ENCODE measurements around the gene TMEM63B.

Gene TMEM63B

DNA sequence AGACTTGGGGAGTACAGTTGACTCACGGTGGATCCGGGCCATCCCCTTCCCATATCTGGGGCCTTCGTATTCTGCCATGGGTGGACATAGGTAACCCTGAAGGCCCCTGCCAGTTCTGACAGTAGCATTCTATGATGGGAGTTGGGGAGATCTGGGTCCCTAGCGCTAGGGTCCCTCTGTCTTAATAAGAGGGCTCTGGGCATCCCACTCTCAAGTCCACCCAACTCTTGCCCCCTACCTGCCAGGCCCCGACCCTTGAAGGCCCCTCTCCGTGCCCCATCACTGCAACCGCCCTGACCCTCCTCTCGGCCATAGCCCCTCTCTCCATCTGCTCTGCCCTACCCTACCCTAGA is 24.7 kb downstream of the TMEM63B start:
- FAIRE-seq, result no peak
- DNase-seq (ENCODE audit: insufficient read length), result no peak
- TF ChIP-seq POLR2A (IDR thresholded peaks at IDR 0.05; ENCODE audit: low read depth, low read length), result no peak
- no peak for TF ChIP-seq POLR2AphosphoS5 (IDR thresholded peaks at IDR 0.05; ENCODE audit: low read depth, low read length)
- TF ChIP-seq TAF1 (IDR thresholded peaks at IDR 0.05; ENCODE audit: borderline replicate concordance, low read depth, low read length), result no peak

DNA sequence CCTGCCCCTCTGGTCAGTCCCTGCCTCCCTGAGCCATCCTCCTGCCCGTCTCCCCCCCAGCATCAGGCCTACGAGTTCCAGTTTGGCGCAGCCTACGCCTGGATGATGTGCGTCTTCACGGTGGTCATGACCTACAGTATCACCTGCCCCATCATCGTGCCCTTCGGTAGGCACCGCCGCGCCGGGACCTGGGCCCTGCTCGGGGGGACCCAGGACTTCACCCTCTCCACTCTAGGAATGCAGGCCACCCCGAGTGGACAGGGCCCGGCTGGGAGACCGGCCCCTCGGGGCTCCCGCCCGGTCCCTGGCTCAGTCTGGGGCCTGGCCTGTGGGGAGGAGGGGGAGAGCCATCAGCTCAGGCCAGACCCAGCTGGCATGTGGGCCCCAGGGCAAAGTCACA is 25.2 kb downstream of the TMEM63B start:
- FAIRE-seq, result no peak
- TF ChIP-seq POLR2AphosphoS5 (IDR thresholded peaks at IDR 0.05; ENCODE audit: low read depth, low read length) (no peak), POLR2A (IDR thresholded peaks at IDR 0.05; ENCODE audit: low read depth, low read length) (no peak), TAF1 (IDR thresholded peaks at IDR 0.05; ENCODE audit: borderline replicate concordance, low read depth, low read length) (no peak)
- DNase-seq (ENCODE audit: insufficient read length), result no peak

DNA sequence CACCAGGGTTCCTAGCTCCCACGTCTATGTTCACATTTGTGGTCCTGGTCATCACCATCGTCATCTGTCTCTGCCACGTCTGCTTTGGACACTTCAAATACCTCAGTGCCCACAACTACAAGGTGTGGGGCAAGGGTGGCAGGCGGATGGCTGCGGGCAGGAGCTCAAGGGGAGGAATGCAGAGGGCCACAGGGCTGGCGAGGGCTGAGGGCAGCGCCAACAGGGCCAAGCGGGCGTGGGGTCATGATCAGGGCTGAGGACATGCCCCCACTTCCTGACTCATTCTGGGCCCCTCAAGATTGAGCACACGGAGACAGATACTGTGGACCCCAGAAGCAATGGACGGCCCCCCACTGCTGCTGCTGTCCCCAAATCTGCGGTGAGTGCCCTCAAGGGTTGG is 26.7 kb downstream of the TMEM63B start:
- no peak for TF ChIP-seq TAF1 (IDR thresholded peaks at IDR 0.05; ENCODE audit: borderline replicate concordance, low read depth, low read length)
- no peak for TF ChIP-seq POLR2AphosphoS5 (IDR thresholded peaks at IDR 0.05; ENCODE audit: low read depth, low read length)
- no peak for TF ChIP-seq POLR2A (IDR thresholded peaks at IDR 0.05; ENCODE audit: low read depth, low read length)
- DNase-seq (ENCODE audit: insufficient read length), result no peak
- no peak for FAIRE-seq

DNA sequence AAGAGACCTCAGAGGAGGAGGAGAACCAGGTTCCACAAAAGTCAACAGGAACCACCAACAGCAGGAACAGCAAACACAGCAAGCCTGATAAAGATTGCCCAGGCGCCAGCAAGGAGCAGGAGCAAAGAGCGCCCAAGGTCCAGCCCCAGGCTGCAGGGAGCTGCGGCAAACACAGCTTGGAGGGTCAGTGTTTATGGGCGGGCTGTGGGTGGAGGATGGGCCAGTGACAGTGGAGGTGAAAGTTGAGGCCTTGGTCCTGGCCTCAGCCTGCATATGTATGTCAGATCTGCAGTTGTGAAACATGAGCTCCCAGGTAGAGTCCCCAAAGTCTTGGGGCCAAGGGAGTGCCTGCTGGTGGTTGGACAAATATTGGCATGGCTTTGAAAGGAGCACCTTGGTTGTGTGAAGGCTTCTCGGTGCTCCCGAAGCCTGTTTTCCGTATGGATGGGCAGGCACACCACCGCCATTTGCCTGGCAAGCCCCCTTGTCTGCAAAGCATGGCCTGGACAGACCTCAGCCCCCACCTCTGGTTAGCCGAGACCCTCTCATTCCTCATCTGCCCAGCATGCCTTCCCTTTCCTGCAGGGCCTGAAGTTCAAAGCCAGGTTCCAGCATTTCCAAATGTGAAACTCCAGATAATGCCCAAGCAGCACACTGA is 29.3 kb downstream of the TMEM63B start:
- no peak for FAIRE-seq

DNA sequence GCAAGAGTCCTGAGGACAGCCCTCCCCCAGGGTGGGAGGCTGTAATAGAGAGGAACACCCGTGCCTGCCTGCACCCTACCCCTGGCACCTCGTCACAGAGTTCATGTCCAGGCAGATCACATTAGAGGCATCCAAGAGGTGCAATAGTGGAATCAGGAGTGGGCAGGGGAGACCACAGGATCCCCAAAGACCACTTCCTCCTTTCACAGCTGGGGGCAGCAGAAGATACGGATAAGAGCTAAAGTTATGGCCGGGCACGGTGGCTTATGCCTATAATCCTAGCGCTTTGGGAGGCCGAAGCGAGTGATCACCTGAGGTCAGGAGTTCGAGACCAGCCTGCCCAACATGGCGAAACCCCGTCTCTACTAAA is 29.8 kb downstream of the TMEM63B start:
- DNase-seq (ENCODE audit: insufficient read length) (no peak), FAIRE-seq (no peak)
- TF ChIP-seq POLR2A (IDR thresholded peaks at IDR 0.05; ENCODE audit: low read depth, low read length) (no peak), POLR2AphosphoS5 (IDR thresholded peaks at IDR 0.05; ENCODE audit: low read depth, low read length) (no peak)

More for the DNA sequence above, 29.3 kb downstream of the TMEM63B start:
- no peak for DNase-seq (ENCODE audit: insufficient read length)
- no peak for TF ChIP-seq POLR2A (IDR thresholded peaks at IDR 0.05; ENCODE audit: low read depth, low read length)
- TF ChIP-seq POLR2AphosphoS5 (IDR thresholded peaks at IDR 0.05; ENCODE audit: low read depth, low read length), result no peak
- TF ChIP-seq TAF1 (IDR thresholded peaks at IDR 0.05; ENCODE audit: borderline replicate concordance, low read depth, low read length), result no peak

DNA sequence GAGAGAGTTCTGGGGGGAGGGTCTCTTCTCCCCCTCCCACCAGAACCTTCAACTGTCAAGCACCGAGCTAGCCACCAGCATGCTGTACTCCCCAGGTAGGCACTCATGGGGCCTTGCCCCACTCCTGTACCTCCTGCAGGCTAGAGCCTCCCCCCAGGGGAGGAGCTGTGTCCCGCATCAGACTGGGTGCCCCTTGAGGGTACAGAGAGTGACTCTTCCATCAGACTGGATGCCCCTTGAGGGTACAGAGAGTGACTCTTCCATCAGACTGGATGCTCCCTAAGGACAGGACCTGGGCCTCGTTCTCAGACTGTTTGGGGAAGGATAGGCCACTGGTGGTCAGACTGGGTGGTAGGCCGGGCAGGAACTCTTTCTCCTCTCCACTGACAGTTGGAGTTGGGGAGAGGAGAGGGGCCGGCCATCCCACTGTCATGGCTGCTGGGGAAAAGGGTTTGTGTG is 31.4 kb downstream of the TMEM63B start, which contains the start of gene CAPN11:
Gene CAPN11, plus strand, starts transcription at position 51 of the 459 bp plus-strand sequence. Its CDS starts 29 bp downstream, at position 80.
- TF ChIP-seq POLR2AphosphoS5 (IDR thresholded peaks at IDR 0.05; ENCODE audit: low read depth, low read length), result no peak
- TF ChIP-seq POLR2A (IDR thresholded peaks at IDR 0.05; ENCODE audit: low read depth, low read length), result no peak
- no peak for TF ChIP-seq TAF1 (IDR thresholded peaks at IDR 0.05; ENCODE audit: borderline replicate concordance, low read depth, low read length)
- no peak for DNase-seq (ENCODE audit: insufficient read length)
- FAIRE-seq, result no peak

DNA sequence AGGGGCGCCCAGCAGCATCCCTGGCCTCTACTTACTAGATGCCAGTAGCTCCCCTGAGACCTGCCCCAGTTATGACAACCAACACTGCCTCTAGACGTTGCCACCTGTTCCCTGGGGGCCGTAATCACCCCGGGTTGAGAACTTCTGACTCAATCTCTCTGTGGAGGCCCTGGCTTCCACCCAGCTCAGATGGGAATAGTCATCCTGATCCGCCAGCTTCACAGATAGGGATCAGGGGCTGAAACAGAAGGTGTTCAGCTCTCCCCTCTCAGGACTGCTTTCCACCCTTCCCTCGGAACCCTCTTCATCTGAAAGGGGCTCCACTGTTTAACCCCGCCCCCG is 34.6 kb downstream of the TMEM63B start:
- no peak for DNase-seq (ENCODE audit: insufficient read length)
- TF ChIP-seq TAF1 (IDR thresholded peaks at IDR 0.05; ENCODE audit: borderline replicate concordance, low read depth, low read length) (no peak), POLR2A (IDR thresholded peaks at IDR 0.05; ENCODE audit: low read depth, low read length) (no peak), POLR2AphosphoS5 (IDR thresholded peaks at IDR 0.05; ENCODE audit: low read depth, low read length) (no peak)
- FAIRE-seq, result no peak

DNA sequence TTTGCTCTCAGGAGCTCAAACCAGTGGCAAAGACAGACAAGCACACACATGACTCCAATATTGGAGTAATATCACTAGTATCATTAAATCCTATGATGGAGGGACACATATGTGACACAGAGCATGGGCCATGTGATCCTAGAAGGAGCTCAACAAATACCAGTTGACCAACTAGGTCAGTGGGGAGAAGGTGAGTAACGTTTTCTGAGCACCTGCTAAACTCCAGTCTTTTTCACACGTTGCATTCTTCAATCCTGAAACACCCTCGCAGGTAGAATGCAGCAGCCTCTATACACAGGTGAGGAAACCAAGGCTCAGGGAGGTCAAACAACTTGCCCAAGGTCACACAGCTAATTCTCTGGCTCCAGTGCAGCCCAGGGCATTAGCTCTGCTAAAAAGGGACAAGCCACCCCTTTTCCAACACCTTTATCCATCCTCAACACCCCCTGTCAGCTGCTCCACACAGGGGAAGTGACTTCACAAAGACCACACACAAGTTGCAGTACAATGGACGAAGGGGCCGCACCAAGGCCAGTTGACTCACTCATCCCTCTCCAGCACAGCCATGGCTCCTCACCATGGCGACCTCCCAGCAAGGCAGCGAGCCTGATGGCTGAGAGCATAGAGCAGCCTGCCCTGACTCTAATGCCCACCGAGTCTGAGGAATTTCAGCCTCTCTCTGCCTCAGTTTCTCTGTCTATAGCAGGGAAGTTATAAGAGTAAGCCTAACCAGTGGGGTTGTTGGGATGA is 35.7 kb downstream of the TMEM63B start:
- FAIRE-seq, result no peak
- DNase-seq (ENCODE audit: insufficient read length), result no peak
- TF ChIP-seq POLR2AphosphoS5 (IDR thresholded peaks at IDR 0.05; ENCODE audit: low read depth, low read length) (no peak), TAF1 (IDR thresholded peaks at IDR 0.05; ENCODE audit: borderline replicate concordance, low read depth, low read length) (no peak), POLR2A (IDR thresholded peaks at IDR 0.05; ENCODE audit: low read depth, low read length) (no peak)

DNA sequence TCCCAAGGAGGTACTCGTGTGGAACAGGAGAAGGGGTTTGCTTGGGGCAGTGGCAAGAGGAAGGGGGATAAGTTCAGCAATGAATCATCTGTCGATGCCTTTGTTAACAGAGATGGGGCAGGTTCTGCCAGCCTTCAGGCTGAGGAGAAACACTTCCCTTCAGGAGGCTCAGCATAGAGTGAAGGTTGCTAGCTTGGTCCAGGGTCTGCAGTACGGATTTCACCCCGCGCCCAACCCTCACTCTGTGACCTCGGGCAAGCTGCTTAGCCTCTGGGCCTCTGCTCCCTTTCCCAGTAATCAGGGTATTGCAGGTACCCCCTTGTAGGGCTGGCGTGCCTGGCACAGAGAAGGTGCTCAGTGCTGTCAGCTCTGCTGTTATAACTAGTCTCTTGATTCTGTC is 38.8 kb downstream of the TMEM63B start:
- FAIRE-seq (no peak), DNase-seq (ENCODE audit: insufficient read length) (no peak)
- TF ChIP-seq TAF1 (IDR thresholded peaks at IDR 0.05; ENCODE audit: borderline replicate concordance, low read depth, low read length) (no peak), POLR2A (IDR thresholded peaks at IDR 0.05; ENCODE audit: low read depth, low read length) (no peak), POLR2AphosphoS5 (IDR thresholded peaks at IDR 0.05; ENCODE audit: low read depth, low read length) (no peak)

DNA sequence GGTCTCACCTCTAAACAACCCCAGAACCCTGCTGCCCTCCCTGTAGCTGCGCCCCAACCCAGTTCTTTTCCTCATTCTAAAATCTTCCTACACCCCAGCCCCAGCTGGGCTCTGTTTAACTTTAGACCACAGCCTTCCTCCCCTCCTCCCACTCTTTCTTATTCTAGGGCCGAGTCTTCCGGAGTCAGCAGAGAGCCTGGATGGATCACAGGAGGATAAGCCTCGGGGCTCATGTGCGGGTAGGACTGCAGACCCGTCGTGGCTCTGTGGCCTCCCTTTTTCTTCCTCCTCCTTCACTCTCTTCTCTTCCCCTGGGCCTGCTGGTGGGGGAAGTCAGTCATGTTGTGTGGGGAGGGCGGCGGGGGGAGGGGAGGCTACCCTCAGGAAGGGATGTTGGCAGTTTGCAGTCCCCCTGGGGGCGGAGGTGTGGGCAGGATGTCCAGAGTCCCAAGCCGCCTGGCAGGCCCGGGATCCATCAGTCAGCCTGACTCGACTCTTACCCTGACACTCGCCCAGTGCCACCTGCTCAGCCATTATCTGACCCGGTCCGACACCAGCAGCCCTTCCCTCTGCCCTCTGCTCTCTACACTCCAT is 39.3 kb downstream of the TMEM63B start:
- no peak for DNase-seq (ENCODE audit: insufficient read length)
- FAIRE-seq, result no peak
- TF ChIP-seq TAF1 (IDR thresholded peaks at IDR 0.05; ENCODE audit: borderline replicate concordance, low read depth, low read length) (no peak), POLR2A (IDR thresholded peaks at IDR 0.05; ENCODE audit: low read depth, low read length) (no peak), POLR2AphosphoS5 (IDR thresholded peaks at IDR 0.05; ENCODE audit: low read depth, low read length) (no peak)

DNA sequence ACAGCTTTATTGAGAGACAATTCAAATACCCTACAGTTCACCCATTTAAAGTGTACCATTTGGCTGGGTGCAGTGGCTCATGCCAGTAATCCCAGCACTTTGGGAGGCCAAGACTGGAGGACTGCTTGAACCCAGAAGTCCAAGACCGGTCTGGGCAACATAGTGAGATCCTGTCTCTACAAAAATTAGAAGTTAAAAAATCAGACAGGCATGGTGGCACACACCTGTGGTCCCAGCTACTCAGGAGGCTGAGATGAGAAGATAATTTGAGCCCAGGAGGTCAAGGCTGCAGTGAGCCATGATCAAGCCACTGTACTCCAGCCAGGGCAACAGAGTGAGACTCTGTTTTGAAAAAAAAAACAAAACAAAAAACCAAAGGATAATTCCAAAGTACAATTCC is 40.2 kb downstream of the TMEM63B start:
- TF ChIP-seq TAF1 (IDR thresholded peaks at IDR 0.05; ENCODE audit: borderline replicate concordance, low read depth, low read length) (no peak), POLR2AphosphoS5 (IDR thresholded peaks at IDR 0.05; ENCODE audit: low read depth, low read length) (no peak), POLR2A (IDR thresholded peaks at IDR 0.05; ENCODE audit: low read depth, low read length) (no peak)
- FAIRE-seq, result no peak

DNA sequence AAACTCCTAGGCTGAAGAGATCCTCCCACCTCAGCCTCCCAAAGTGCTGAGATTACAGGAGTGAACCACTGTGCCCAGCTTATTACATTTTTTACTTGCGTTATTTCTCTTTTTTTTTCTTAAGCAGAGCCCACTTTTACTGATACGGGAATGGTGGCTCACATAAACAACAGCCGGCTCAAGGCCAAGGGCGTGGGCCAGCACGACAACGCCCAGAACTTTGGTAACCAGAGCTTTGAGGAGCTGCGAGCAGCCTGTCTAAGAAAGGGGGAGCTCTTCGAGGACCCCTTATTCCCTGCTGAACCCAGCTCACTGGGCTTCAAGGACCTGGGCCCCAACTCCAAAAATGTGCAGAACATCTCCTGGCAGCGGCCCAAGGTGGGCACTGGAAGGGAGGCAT is 41.8 kb downstream of the TMEM63B start:
- DNase-seq (ENCODE audit: insufficient read length), result no peak
- TF ChIP-seq POLR2A (IDR thresholded peaks at IDR 0.05; ENCODE audit: low read depth, low read length) (no peak), TAF1 (IDR thresholded peaks at IDR 0.05; ENCODE audit: borderline replicate concordance, low read depth, low read length) (no peak), POLR2AphosphoS5 (IDR thresholded peaks at IDR 0.05; ENCODE audit: low read depth, low read length) (no peak)
- no peak for FAIRE-seq

More for the DNA sequence above, 40.2 kb downstream of the TMEM63B start:
- no peak for DNase-seq (ENCODE audit: insufficient read length)

All from GM12892 (cell line).